ENCODE results near the gene CATSPER1. TPM values are rescaled to one million over a fixed set of nuclear protein-coding genes. Genes with fewer than 3 reads are reported as not detected.

Gene CATSPER1
- total RNA-seq, 1 donor from 2014 or later, result not detected

DNA sequence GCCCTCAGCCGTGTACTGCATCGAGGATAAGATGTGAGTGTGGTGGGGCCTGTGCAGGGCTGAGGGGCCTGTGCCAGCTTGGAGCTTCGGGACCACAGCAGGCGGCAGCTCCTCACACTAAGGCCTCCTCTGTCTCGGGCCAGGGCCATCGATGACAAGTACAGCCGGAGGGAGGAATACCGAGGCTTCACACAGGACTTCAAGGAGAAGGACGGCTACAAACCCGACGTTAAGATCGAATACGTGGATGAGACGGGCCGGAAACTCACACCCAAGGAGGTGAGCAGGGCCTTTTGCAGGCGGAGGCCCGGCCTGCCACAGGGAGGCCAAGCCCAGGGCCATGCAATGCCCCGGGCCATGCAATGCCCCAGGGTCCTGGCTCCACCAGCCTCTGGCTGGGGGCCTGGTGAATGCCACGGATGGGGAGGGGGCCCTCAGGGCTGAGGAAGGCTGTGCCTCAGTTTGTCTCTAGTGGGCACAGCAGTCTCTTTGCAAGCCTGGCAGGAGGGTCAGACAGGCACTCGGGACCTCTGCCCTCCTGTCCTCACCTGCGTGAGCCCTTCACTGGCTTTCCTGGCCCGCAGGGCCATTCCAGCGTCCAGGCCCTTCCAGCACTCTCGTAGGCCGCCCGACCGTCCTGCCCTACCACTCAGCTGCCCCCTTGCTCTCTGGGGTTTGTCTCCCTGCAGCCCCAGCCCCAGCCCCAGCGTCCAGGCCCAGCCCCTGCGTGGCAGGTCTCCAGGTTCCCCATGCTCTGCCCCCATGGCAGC is 48.5 kb downstream of the CATSPER1 start:
- H3K4me3 ChIP-seq, result no peak overlapping the region
- H3K27me3 ChIP-seq, result no peaks in the 10 kb centered on the region
- no peaks in the 10 kb centered on the region for H3K79me2 ChIP-seq (ENCODE audit: low read depth)
- no peaks in the 10 kb centered on the region for H3K36me3 ChIP-seq
- H3F3A ChIP-seq (ENCODE audit: low read depth), result no peaks in the 10 kb centered on the region
- peaks cover 20% of the 10 kb centered on the region for H3K36me3 Mint-ChIP-seq
- H3K4me2 ChIP-seq, result no peak overlapping the region
- H3K9ac ChIP-seq, result no peak overlapping the region
- H3K9me3 Mint-ChIP-seq, result no peaks in the 10 kb centered on the region
- no peak overlapping the region for H3K27ac ChIP-seq
- no peak overlapping the region for H2AFZ ChIP-seq (replicated peaks)
- TF ChIP-seq EZH2 (IDR thresholded peaks at IDR 0.05), result no peak
- TF ChIP-seq CTCF (IDR thresholded peaks at IDR 0.05), result no peak
- no peak for TF ChIP-seq EZH2phosphoT487 (IDR thresholded peaks at IDR 0.05)
- H3K4me1 Mint-ChIP-seq, result peaks cover 3% of the 10 kb centered on the region
- no peaks in the 10 kb centered on the region for H4K20me1 ChIP-seq (ENCODE audit: low read depth)
- no peak overlapping the region for H3K4me3 Mint-ChIP-seq
- no peak overlapping the region for H3K27ac Mint-ChIP-seq
- H3K9me3 ChIP-seq (ENCODE audit: low read depth), result no peaks in the 10 kb centered on the region
- DNase-seq (ENCODE audit: low spot score), result no peak
- H3K4me1 ChIP-seq, result no peaks in the 10 kb centered on the region
- H3K27me3 Mint-ChIP-seq (ENCODE audit: insufficient read depth, low read depth), result peaks cover 3% of the 10 kb centered on the region

GRCh38 chr11:65976216-65977176 is 49.8 kb downstream of the CATSPER1 start:
- Histone ChIP-seq H3K27ac (no peak overlapping the region), H3F3A (ENCODE audit: low read depth) (no peaks in the 10 kb centered on the region), H3K4me3 (no peak overlapping the region), H3K27me3 (no peaks in the 10 kb centered on the region), H3K9me3 (ENCODE audit: low read depth) (no peaks in the 10 kb centered on the region), H2AFZ (replicated peaks) (no peak overlapping the region), H3K36me3 (no peaks in the 10 kb centered on the region), H3K9ac (no peak overlapping the region), H3K79me2 (ENCODE audit: low read depth) (no peaks in the 10 kb centered on the region), H4K20me1 (ENCODE audit: low read depth) (no peaks in the 10 kb centered on the region), H3K4me1 (no peaks in the 10 kb centered on the region), H3K4me2 (no peak overlapping the region)
- H3K4me3 Mint-ChIP-seq, result no peak overlapping the region
- H3K27ac Mint-ChIP-seq, result no peak overlapping the region
- DNase-seq (ENCODE audit: low spot score), result no peak
- H3K4me1 Mint-ChIP-seq, result peaks cover 6% of the 10 kb centered on the region
- H3K27me3 Mint-ChIP-seq (ENCODE audit: insufficient read depth, low read depth), result peaks cover 3% of the 10 kb centered on the region
- no peaks in the 10 kb centered on the region for H3K9me3 Mint-ChIP-seq
- H3K36me3 Mint-ChIP-seq, result peaks cover 27% of the 10 kb centered on the region
- TF ChIP-seq EZH2 (IDR thresholded peaks at IDR 0.05) (no peak), EZH2phosphoT487 (IDR thresholded peaks at IDR 0.05) (no peak), CTCF (IDR thresholded peaks at IDR 0.05) (no peak)

GRCh38 chr11:65975771-65976170 is 50.5 kb downstream of the CATSPER1 start:
- peaks cover 3% of the 10 kb centered on the region for H3K27me3 Mint-ChIP-seq (ENCODE audit: insufficient read depth, low read depth)
- no peak overlapping the region for H3K27ac Mint-ChIP-seq
- Histone ChIP-seq H3F3A (ENCODE audit: low read depth) (no peaks in the 10 kb centered on the region), H3K79me2 (ENCODE audit: low read depth) (no peaks in the 10 kb centered on the region), H3K9ac (no peak overlapping the region), H3K4me1 (no peaks in the 10 kb centered on the region), H3K9me3 (ENCODE audit: low read depth) (no peaks in the 10 kb centered on the region), H3K4me3 (no peak overlapping the region), H3K4me2 (no peak overlapping the region), H3K27me3 (no peaks in the 10 kb centered on the region), H4K20me1 (ENCODE audit: low read depth) (no peaks in the 10 kb centered on the region), H2AFZ (replicated peaks) (no peak overlapping the region), H3K36me3 (no peaks in the 10 kb centered on the region), H3K27ac (no peak overlapping the region)
- peaks cover 6% of the 10 kb centered on the region for H3K4me1 Mint-ChIP-seq
- DNase-seq (ENCODE audit: low spot score), result no peak
- H3K4me3 Mint-ChIP-seq, result no peak overlapping the region
- TF ChIP-seq EZH2 (IDR thresholded peaks at IDR 0.05) (no peak), EZH2phosphoT487 (IDR thresholded peaks at IDR 0.05) (no peak), CTCF (IDR thresholded peaks at IDR 0.05) (no peak)
- H3K36me3 Mint-ChIP-seq, result peaks cover 27% of the 10 kb centered on the region
- no peaks in the 10 kb centered on the region for H3K9me3 Mint-ChIP-seq

Data from neural progenitor cell (in vitro differentiated cells).